ENCODE results near the gene GATAD1.

GRCh38 chr7:92503767-92504166, 56.5 kb downstream of the GATAD1 start:
- no peak for TF ChIP-seq CTCF (conservative IDR thresholded peaks at IDR 0.05; ENCODE audit: low read length)
- TF ChIP-seq EZH2phosphoT487 (IDR thresholded peaks at IDR 0.05; ENCODE audit: borderline replicate concordance): no peak

Data from Loucy (cell line).